Chondrocyte (in vitro differentiated cells): Measurements from ENCODE around the gene CYP2A6. TPM values are rescaled to one million over a fixed set of nuclear protein-coding genes. Genes with fewer than 3 reads are reported as not detected.

ENCODE experiments used
- DNase-seq: peaks from one replicate; pipeline ENCODE4 v3.0.0; 2021; ENCODE audit warnings: mixed read lengths, low spot score
- H3K27ac Mint-ChIP-seq: one replicate; pipeline ENCODE4 v1.8.0; 2021; ENCODE audit warnings: mild to moderate bottlenecking, moderate library complexity, mixed read lengths; ENCODE audit not compliant: unreplicated experiment
- H3K27me3 Mint-ChIP-seq: 2 replicates; pipeline ENCODE4 v1.8.0; 2021; ENCODE audit warnings: low read depth, mixed read lengths
- H3K36me3 Mint-ChIP-seq: 2 replicates; pipeline ENCODE4 v1.8.0; 2021; ENCODE audit warnings: low read depth, mixed read lengths
- H3K4me1 Mint-ChIP-seq: 2 replicates; pipeline ENCODE4 v1.8.0; 2021; ENCODE audit warnings: low read depth, mild to moderate bottlenecking, mixed read lengths
- H3K4me3 Mint-ChIP-seq: one replicate; pipeline ENCODE4 v1.8.0; 2021; ENCODE audit warnings: mild to moderate bottlenecking, moderate library complexity, mixed read lengths; ENCODE audit not compliant: unreplicated experiment
- H3K9me3 Mint-ChIP-seq: 2 replicates; pipeline ENCODE4 v1.8.0; 2021; ENCODE audit warnings: low read depth, mixed read lengths
- CTCF ChIP-seq: fragments of 200-600 bp; sonication (generic); IDR thresholded peaks from 2 replicates; pipeline ENCODE4 v1.5.0; 2021; ENCODE audit warnings: antibody characterized with exemption, mild to moderate bottlenecking, moderate library complexity
- total RNA-seq: library from RNA; stranded (reverse); gene quantifications from 3 replicates; pipeline ENCODE4 v1.2.1, GENCODE V29; 2021

The CYP2A6 gene
- total RNA-seq, 1 donor from 2014 or later: not detected

- Mint-ChIP-seq H3K4me1 (peaks cover 76% of the 10 kb centered on the region), H3K27ac (peak overlapping the region; percentile 79), H3K27me3 (no peaks in the 10 kb centered on the region), H3K4me3 (no peak overlapping the region), H3K36me3 (peaks cover 19% of the 10 kb centered on the region), H3K9me3 (no peaks in the 10 kb centered on the region)
- DNase-seq: no peak
- TF ChIP-seq CTCF: peak; percentile 36
These were observed 45.4 kb downstream of the CYP2A6 start for GRCh38 chr19:40804783-40805242.

- Mint-ChIP-seq H3K4me3 (no peak overlapping the region), H3K4me1 (peaks cover 75% of the 10 kb centered on the region), H3K27me3 (no peaks in the 10 kb centered on the region), H3K27ac (peak overlapping the region; percentile 79), H3K9me3 (no peaks in the 10 kb centered on the region), H3K36me3 (peaks cover 19% of the 10 kb centered on the region)
- DNase-seq: no peak
- no peak for TF ChIP-seq CTCF
These were observed 46.1 kb downstream of the CYP2A6 start for GRCh38 chr19:40803857-40804782.

- peak overlapping the region; percentile 69 for H3K27ac Mint-ChIP-seq
These were observed 46.9 kb downstream of the CYP2A6 start for GRCh38 chr19:40803170-40803856.

GRCh38 chr19:40802300-40803169 lies 47.7 kb downstream of the CYP2A6 start:
- Mint-ChIP-seq H3K27me3 (no peaks in the 10 kb centered on the region), H3K4me1 (peaks cover 83% of the 10 kb centered on the region), H3K36me3 (peaks cover 13% of the 10 kb centered on the region), H3K9me3 (no peaks in the 10 kb centered on the region), H3K27ac (peak overlapping the region; percentile 69), H3K4me3 (peak overlapping the region; percentile 56)
- DNase-seq: no peak
- no peak for TF ChIP-seq CTCF

More at GRCh38 chr19:40803170-40803856, 46.9 kb downstream of the CYP2A6 start:
- no peaks in the 10 kb centered on the region for H3K27me3 Mint-ChIP-seq
- H3K9me3 Mint-ChIP-seq: no peaks in the 10 kb centered on the region
- peaks cover 79% of the 10 kb centered on the region for H3K4me1 Mint-ChIP-seq
- H3K4me3 Mint-ChIP-seq: peak overlapping the region; percentile 56
- DNase-seq: no peak
- no peak for TF ChIP-seq CTCF
- H3K36me3 Mint-ChIP-seq: peaks cover 18% of the 10 kb centered on the region
